Tongue (tissue), 2 donors: ENCODE results near the gene VPS18. TPM values are rescaled to one million over a fixed set of nuclear protein-coding genes. Genes with fewer than 3 reads are reported as not detected.

Experiments
- DNase-seq: peaks from one replicate; pipeline ENCODE4 v3.0.0-alpha.2; 2015
- total RNA-seq: library from RNA; depleted of rRNA; stranded (reverse); fragments of >200 nt; gene quantifications from one replicate; pipeline ENCODE4 v1.2.3, GENCODE V29; 2014

Gene VPS18
- total RNA-seq, 1 donor from 2014 or later, result 23.8 TPM

GRCh38 chr15:40900256-40901052, 6.2 kb downstream of the VPS18 start:
- DNase-seq, result no peak

- DNase-seq, result no peak
These were observed 6.8 kb downstream of the VPS18 start for GRCh38 chr15:40901053-40901443.

GRCh38 chr15:40902605-40903561, 8.6 kb downstream of the VPS18 start:
- no peak for DNase-seq

DNA sequence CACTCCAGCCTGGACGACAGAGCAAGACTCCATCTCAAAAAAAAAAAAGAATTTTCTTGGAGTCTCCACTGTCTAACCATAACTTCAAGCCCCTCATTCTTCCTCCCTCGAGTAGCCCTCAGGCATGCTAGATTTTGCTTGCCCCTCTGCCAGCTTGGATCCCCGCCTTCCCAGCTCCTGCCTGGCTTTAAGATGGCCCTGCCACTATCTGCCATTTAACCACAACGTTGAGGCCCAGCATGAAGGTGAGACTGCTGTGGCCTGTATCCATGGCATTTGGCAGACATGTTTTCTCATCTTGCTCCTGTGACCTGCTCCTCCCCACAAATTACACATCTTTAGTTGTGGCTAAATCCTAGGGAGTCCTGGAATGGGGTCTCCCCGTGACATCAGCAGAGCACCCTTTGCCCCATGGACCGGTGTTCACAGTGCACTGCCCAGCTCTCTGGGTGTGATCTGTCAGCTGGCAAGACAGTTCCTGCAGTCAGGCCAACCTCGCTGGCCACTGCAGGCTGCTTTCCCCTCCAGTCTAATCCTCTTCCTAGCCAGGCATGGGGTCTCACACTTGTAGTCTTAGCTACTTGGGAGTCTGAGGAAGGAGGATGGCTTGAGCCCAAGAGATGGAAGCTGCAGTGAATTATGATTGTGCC, 10.4 kb downstream of the VPS18 start:
- DNase-seq, result no peak

GRCh38 chr15:40906091-40906990, 12.1 kb downstream of the VPS18 start:
- DNase-seq, result peak; percentile 91

- DNase-seq, result peak; percentile 88
These were observed 12.9 kb downstream of the VPS18 start for GRCh38 chr15:40906991-40907802.

- no peak for DNase-seq
These were observed 13.8 kb downstream of the VPS18 start for GRCh38 chr15:40908095-40908494.

GRCh38 chr15:40909662-40910630, 15.7 kb downstream of the VPS18 start:
- no peak for DNase-seq

- DNase-seq, result peak; percentile 64
These were observed 16.9 kb downstream of the VPS18 start for GRCh38 chr15:40911141-40911540.

DNA sequence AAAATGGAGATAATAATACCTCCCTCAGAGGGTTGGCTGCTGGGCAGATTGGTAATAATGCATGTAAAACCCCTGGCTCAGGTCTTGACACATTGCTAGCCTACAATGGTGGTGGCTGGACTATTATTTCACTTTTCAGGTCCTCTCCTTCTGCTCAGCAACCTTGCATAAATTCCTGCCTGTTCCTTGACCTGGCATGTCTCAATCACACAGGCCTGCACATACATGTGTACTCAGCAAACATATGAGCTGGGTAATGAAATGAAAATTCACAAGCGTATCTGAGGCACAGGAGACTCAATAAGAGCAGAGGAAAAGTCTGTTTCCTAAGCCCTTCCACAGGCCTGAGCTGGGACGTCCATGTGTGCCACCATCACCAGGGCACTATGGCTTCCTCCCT, 17.4 kb downstream of the VPS18 start:
- DNase-seq, result no peak

- no peak for DNase-seq
These were observed 18.2 kb downstream of the VPS18 start for GRCh38 chr15:40912478-40912877.

- DNase-seq, result no peak
These were observed 19.8 kb downstream of the VPS18 start for GRCh38 chr15:40914013-40914412.

DNA sequence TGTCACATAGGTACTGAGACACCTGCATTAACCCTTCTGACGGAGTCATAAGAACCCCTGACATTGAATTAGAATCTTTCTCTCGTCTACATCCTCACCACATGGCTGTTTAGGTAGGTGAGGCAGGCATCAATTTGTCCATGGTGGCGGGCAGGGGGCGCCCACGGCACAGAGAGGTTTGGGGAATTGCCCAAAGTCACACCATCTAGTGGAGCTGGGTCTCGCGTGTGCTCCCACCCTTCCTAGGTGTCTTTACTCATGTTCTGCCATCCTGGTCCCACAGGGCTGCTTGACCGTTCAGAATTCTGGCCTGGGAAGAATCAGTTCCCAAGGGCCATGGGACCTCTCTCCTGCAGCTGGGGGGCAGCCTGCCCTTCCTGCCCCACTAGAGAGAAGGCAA, 20.2 kb downstream of the VPS18 start:
- no peak for DNase-seq

DNA sequence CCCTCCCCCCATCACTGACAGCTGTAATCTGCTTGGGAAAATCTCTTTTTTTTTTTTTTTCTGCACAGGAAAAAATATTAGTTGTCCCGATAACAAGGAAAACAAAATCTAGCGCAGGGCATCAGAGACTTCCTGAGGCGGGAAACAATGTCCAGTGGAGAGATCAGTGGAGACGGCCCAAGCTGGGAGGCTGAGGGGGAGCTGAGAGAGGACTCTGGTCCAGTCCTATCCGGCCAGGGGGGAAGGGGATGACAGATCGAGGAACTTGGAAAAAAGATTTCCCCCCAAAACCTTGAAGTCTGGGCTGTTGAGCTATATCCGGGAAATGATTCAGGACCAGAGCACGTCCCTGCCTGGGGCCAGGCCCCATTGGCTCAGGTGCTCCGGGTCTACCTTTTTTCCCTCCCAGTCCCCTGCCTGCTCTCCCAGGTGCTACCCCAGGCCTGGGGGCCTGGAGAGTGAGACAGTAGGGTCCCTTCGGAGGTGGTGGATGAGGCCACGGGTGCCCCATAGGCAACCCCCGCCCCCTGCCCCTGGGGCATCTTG, 20.9 kb downstream of the VPS18 start:
- DNase-seq, result no peak

DNA sequence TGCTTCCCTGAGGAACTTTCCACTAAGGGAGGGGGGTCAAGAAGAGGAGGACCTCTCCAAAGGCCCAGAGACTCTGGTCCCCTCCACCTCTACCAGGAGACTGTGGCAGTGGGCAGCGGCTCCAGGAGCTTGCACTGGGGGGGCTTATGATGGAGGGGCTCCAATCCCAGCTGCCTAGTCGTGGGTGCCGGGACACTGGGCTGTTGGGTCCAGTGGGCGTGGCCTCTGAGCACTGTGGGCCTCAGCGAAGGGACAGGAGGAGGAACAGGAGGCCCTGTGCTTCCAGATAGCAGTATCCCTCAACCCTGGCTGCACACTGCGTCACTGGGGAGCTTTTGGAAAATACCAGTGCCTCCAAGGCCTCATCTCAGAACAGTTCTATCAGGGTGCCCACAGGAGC, 21.4 kb downstream of the VPS18 start:
- no peak for DNase-seq

- no peak for DNase-seq
These were observed 23.3 kb downstream of the VPS18 start for GRCh38 chr15:40917585-40917984.

GRCh38 chr15:40918146-40918798, 24.0 kb downstream of the VPS18 start:
- no peak for DNase-seq

DNA sequence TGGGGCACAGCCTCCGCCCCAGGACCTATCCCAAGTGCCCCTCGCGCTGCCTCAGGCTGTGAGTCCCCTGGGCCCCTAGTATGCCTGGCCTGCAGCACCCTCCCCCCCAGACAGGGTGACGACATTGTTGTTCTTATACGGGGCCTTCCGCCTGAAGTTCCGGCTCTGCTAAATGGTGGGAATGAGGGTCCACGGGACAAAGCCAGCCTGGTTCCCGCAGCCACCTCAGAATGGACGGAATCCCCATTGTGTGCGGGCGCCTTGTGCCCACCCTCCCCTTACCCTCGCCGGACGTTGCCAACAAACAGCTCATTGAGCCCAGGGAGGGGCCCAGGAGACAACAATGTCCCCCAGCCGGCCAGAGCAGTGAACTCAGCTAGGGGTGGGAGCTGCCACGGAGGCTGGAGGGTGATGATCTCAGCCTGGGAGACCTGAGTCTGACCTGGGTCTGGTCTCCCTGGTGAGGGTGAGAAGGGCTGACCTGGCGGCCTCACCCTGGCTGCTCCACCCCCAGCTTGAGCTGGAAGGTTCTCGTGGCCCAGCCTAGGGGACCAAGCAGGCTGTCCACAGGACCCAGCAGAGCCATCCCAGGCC, 24.6 kb downstream of the VPS18 start:
- no peak for DNase-seq
